Mucosa of rectum (tissue), 2 donors: Measurements from ENCODE around the gene ETF1.
"Not testable (repeated sequence)": the region's sequence is repeated elsewhere in the genome, so short reads cannot be mapped to it uniquely, and the experiment has no call there.

Source experiments
- H3K27ac ChIP-seq, 2 donors: one replicate each; pipeline ENCODE4 v1.7.0; 2013; ENCODE audit warnings: inconsistent platforms in 2 of 2, low read depth in 2 of 2, low read length in 2 of 2
- H3K27me3 ChIP-seq, 2 donors: one replicate each; pipeline ENCODE4 v1.7.0; 2013; ENCODE audit warnings: low read length in 2 of 2; ENCODE audit not compliant: control insufficient read depth in 2 of 2, insufficient read depth in 2 of 2
- H3K36me3 ChIP-seq, 2 donors: one replicate each; pipeline ENCODE4 v1.7.0; 2013; ENCODE audit warnings: low read length in 2 of 2; ENCODE audit not compliant: control insufficient read depth in 2 of 2, insufficient read depth in 2 of 2
- H3K4me1 ChIP-seq, 2 donors: one replicate each; pipeline ENCODE4 v1.7.0; 2013; ENCODE audit warnings: low read length in 2 of 2, mild to moderate bottlenecking in 1 of 2; ENCODE audit not compliant: control insufficient read depth in 2 of 2, insufficient read depth in 2 of 2
- H3K4me3 ChIP-seq, 2 donors: one replicate each; pipeline ENCODE4 v1.7.0; 2013; ENCODE audit warnings: low read length in 2 of 2
- H3K9ac ChIP-seq, 2 donors: one replicate each; pipeline ENCODE4 v1.7.0; 2013; ENCODE audit warnings: low read length in 2 of 2, low read depth in 1 of 2, mild to moderate bottlenecking in 1 of 2
- H3K9me3 ChIP-seq, 2 donors: one replicate each; pipeline ENCODE4 v1.7.0; 2013; ENCODE audit warnings: low read length in 2 of 2; ENCODE audit not compliant: control insufficient read depth in 2 of 2
- donor health status: healthy.
- donor health status: Normal muscosa, but diverticular disease.

Gene ETF1

GRCh38 chr5:138492560-138493045, 50.4 kb downstream of the ETF1 start:
- Histone ChIP-seq H3K9me3 (no peaks in the 10 kb centered on the region), H3K9ac (peak overlapping the region; percentile 58 to 60), H3K27me3 (peaks cover 24 to 27% of the 10 kb centered on the region in 2 donors), H3K36me3 (no peaks in the 10 kb centered on the region), H3K4me1 (peaks cover 13 to 16% of the 10 kb centered on the region in 2 donors), H3K4me3 (peak overlapping the region; percentile 57 to 70), H3K27ac (peak overlapping the region in 1 of 2 donors; percentile 16)

- Histone ChIP-seq H3K36me3 (no peaks in the 10 kb centered on the region), H3K4me1 (peaks cover 13 to 16% of the 10 kb centered on the region in 2 donors), H3K27ac (peak overlapping the region in 1 of 2 donors; percentile 16), H3K4me3 (peak overlapping the region; percentile 68 to 70), H3K9ac (peak overlapping the region; percentile 58 to 60), H3K27me3 (peaks cover 24 to 27% of the 10 kb centered on the region in 2 donors), H3K9me3 (no peaks in the 10 kb centered on the region)
Measured at GRCh38 chr5:138491669-138492559, 51.1 kb downstream of the ETF1 start.

- Histone ChIP-seq H3K27me3 (peaks cover 24 to 27% of the 10 kb centered on the region in 2 donors), H3K9ac (peak overlapping the region in 1 of 2 donors; percentile 55), H3K36me3 (no peaks in the 10 kb centered on the region), H3K9me3 (no peaks in the 10 kb centered on the region), H3K27ac (no peak overlapping the region), H3K4me1 (peaks cover 13 to 16% of the 10 kb centered on the region in 2 donors), H3K4me3 (peak overlapping the region; percentile 68)
Measured at GRCh38 chr5:138491284-138491648, 51.8 kb downstream of the ETF1 start.

GRCh38 chr5:138490648-138491283, 52.3 kb downstream of the ETF1 start:
- Histone ChIP-seq H3K36me3 (no peaks in the 10 kb centered on the region), H3K27ac (no peak overlapping the region), H3K27me3 (peaks cover 24 to 27% of the 10 kb centered on the region in 2 donors), H3K9ac (peak overlapping the region; percentile 32 to 55), H3K4me3 (no peak overlapping the region), H3K9me3 (no peaks in the 10 kb centered on the region), H3K4me1 (peaks cover 13 to 16% of the 10 kb centered on the region in 2 donors)

GRCh38 chr5:138489683-138490061, 53.4 kb downstream of the ETF1 start:
- Histone ChIP-seq H3K27me3 (peaks cover 24 to 27% of the 10 kb centered on the region in 2 donors), H3K27ac (no peak overlapping the region), H3K9ac (no peak overlapping the region), H3K4me3 (no peak overlapping the region), H3K9me3 (no peaks in the 10 kb centered on the region), H3K4me1 (peaks cover 13 to 16% of the 10 kb centered on the region in 2 donors), H3K36me3 (no peaks in the 10 kb centered on the region)

- no peak overlapping the region for H3K4me3 ChIP-seq
- H3K9me3 ChIP-seq: no peaks in the 10 kb centered on the region
- H3K4me1 ChIP-seq: peaks cover 13 to 16% of the 10 kb centered on the region in 2 donors
- H3K27ac ChIP-seq: no peak overlapping the region
- peaks cover 24 to 27% of the 10 kb centered on the region in 2 donors for H3K27me3 ChIP-seq
- H3K9ac ChIP-seq: no peak overlapping the region
- H3K36me3 ChIP-seq: no peaks in the 10 kb centered on the region
Measured at GRCh38 chr5:138488481-138488945, 54.5 kb downstream of the ETF1 start.

- no peaks in the 10 kb centered on the region for H3K9me3 ChIP-seq
- H3K27me3 ChIP-seq: no peaks in the 10 kb centered on the region
- no peaks in the 10 kb centered on the region for H3K4me1 ChIP-seq
- no peaks in the 10 kb centered on the region for H3K36me3 ChIP-seq
- H3K27ac ChIP-seq: no peak overlapping the region
- H3K4me3 ChIP-seq: no peak overlapping the region
- H3K9ac ChIP-seq: no peak overlapping the region
Measured at GRCh38 chr5:138482638-138483037, 60.4 kb downstream of the ETF1 start.

- H3K4me1 ChIP-seq: no peaks in the 10 kb centered on the region
- no peaks in the 10 kb centered on the region for H3K9me3 ChIP-seq
- no peaks in the 10 kb centered on the region for H3K27me3 ChIP-seq
- H3K27ac ChIP-seq: no peak overlapping the region
- no peak overlapping the region for H3K9ac ChIP-seq
- H3K36me3 ChIP-seq: no peaks in the 10 kb centered on the region
- H3K4me3 ChIP-seq: no peak overlapping the region
Measured at GRCh38 chr5:138476918-138477317, 66.1 kb downstream of the ETF1 start.

- H3K36me3 ChIP-seq, H3K4me3 ChIP-seq, H3K4me1 ChIP-seq, H3K27ac ChIP-seq, H3K9me3 ChIP-seq, H3K9ac ChIP-seq, H3K27me3 ChIP-seq: not testable (repeated sequence)
Measured at GRCh38 chr5:138473151-138473550, 69.9 kb downstream of the ETF1 start.

- Histone ChIP-seq H3K4me3 (no peak overlapping the region), H3K36me3 (peaks cover 2 to 3% of the 10 kb centered on the region in 2 donors), H3K4me1 (peaks cover 0 to 4% of the 10 kb centered on the region in 2 donors), H3K27me3 (no peaks in the 10 kb centered on the region), H3K9me3 (no peaks in the 10 kb centered on the region), H3K9ac (no peak overlapping the region), H3K27ac (no peak overlapping the region)
Measured at GRCh38 chr5:138472353-138472752, 70.7 kb downstream of the ETF1 start.
